HEK293 (cell line): Measurements from ENCODE around the gene MBD6.

Experiments
- CTCF ChIA-PET: fragments of 350-600 bp; formaldehyde crosslinking; extraction: SDS; loops from one replicate; lab custom pipeline; 2021; ENCODE audit warnings: antibody characterized with exemption; lab: Yijun Ruan, JAX
- POLR2A ChIA-PET: fragments of 300-600 bp; formaldehyde crosslinking; extraction: SDS; loops from one replicate; lab custom pipeline; 2020; ENCODE audit warnings: antibody characterized with exemption, inconsistent platforms; lab: Yijun Ruan, JAX
- H3K27ac ChIP-seq: fragments of 200-500 bp; sonication (Bioruptor generic); 2 replicates; pipeline ENCODE4 v1.5.1; 2014; ENCODE audit warnings: low read depth, low read length, control low read depth, inconsistent platforms; ENCODE audit errors: extremely low read depth
- H3K36me3 ChIP-seq, 2 experiments: fragments of 200-500 bp in 1 of 2; sonication (Bioruptor generic) in 1 of 2; 1 replicate in 1 of 2; 2 replicates in 1 of 2; pipeline ENCODE4 v1.5.1; 2014 to 2017; ENCODE audit warnings: inconsistent platforms in 2 of 2, low read length in 2 of 2; ENCODE audit not compliant: control insufficient read depth in 2 of 2, insufficient read depth in 1 of 2
- H3K4me1 ChIP-seq: fragments of 200-500 bp; sonication (Bioruptor generic); 2 replicates; pipeline ENCODE4 v1.5.1; 2014; ENCODE audit warnings: mild to moderate bottlenecking, low read length, inconsistent platforms; ENCODE audit not compliant: control insufficient read depth, insufficient read depth
- H3K4me3 ChIP-seq: 2 replicates; pipeline ENCODE4 v1.5.1; 2011; ENCODE audit warnings: low read depth, mild to moderate bottlenecking, control low read depth, low read length, moderate library complexity
- H3K9me3 ChIP-seq: fragments of 200-500 bp; sonication (Bioruptor generic); 2 replicates; pipeline ENCODE4 v1.5.1; 2014; ENCODE audit warnings: low read depth, low read length, inconsistent platforms; ENCODE audit not compliant: control insufficient read depth, insufficient read depth
- IKZF3 ChIP-seq: fragments of 450-650 bp; IDR thresholded peaks from 2 replicates; pipeline ENCODE4 v1.5.0; 2018; ENCODE audit warnings: missing biosample characterization, mild to moderate bottlenecking, missing genetic modification characterization, moderate library complexity
- SALL2 ChIP-seq: fragments of 450-650 bp; formaldehyde crosslinking; IDR thresholded peaks from 2 replicates; pipeline ENCODE4 v1.5.0; 2017; ENCODE audit warnings: missing biosample characterization, mild to moderate bottlenecking, missing genetic modification characterization, borderline replicate concordance
- SCRT2 ChIP-seq: fragments of 450-650 bp; formaldehyde crosslinking; IDR thresholded peaks from 2 replicates; pipeline ENCODE4 v1.5.1; 2016; ENCODE audit warnings: missing biosample characterization, missing genetic modification characterization
- ZBTB1 ChIP-seq: fragments of 450-650 bp; formaldehyde crosslinking; IDR thresholded peaks from 2 replicates; pipeline ENCODE4 v1.5.1; 2016; ENCODE audit warnings: missing biosample characterization, missing genetic modification characterization
- ZBTB17 ChIP-seq: fragments of 450-650 bp; formaldehyde crosslinking; IDR thresholded peaks from 2 replicates; pipeline ENCODE4 v1.5.1; 2016; ENCODE audit warnings: missing biosample characterization, missing genetic modification characterization
- ZNF146 ChIP-seq: fragments of 450-650 bp; formaldehyde crosslinking; IDR thresholded peaks from 2 replicates; pipeline ENCODE4 v1.5.1; 2016; ENCODE audit warnings: missing biosample characterization, missing genetic modification characterization
- ZNF19 ChIP-seq: fragments of 450-650 bp; formaldehyde crosslinking; IDR thresholded peaks from 2 replicates; pipeline ENCODE4; 2016; ENCODE audit warnings: missing biosample characterization, missing genetic modification characterization, low read depth
- ZNF280C ChIP-seq: fragments of 450-650 bp; formaldehyde crosslinking; IDR thresholded peaks from 2 replicates; pipeline ENCODE4 v1.5.1; 2016; ENCODE audit warnings: missing biosample characterization, missing genetic modification characterization
- ZNF366 ChIP-seq: fragments of 450-650 bp; formaldehyde crosslinking; conservative IDR thresholded peaks from 2 replicates; pipeline ENCODE4 v1.5.1; 2016; ENCODE audit warnings: missing biosample characterization, missing genetic modification characterization
- ZNF394 ChIP-seq: fragments of 450-650 bp; formaldehyde crosslinking; IDR thresholded peaks from 2 replicates; pipeline ENCODE4 v1.5.1; 2016; ENCODE audit warnings: missing biosample characterization, missing genetic modification characterization, mild to moderate bottlenecking, moderate library complexity, borderline replicate concordance
- ZNF404 ChIP-seq: fragments of 450-650 bp; formaldehyde crosslinking; IDR thresholded peaks from 2 replicates; pipeline ENCODE4 v1.5.1; 2017; ENCODE audit warnings: missing biosample characterization, missing genetic modification characterization
- ZNF513 ChIP-seq: fragments of 450-650 bp; IDR thresholded peaks from 2 replicates; pipeline ENCODE4 v1.5.1; 2018; ENCODE audit warnings: missing biosample characterization, missing genetic modification characterization
- ZNF521 ChIP-seq: fragments of 450-650 bp; formaldehyde crosslinking; IDR thresholded peaks from 2 replicates; pipeline ENCODE4 v1.5.1; 2017; ENCODE audit warnings: missing biosample characterization, mild to moderate bottlenecking, missing genetic modification characterization
- ZNF544 ChIP-seq: fragments of 450-650 bp; formaldehyde crosslinking; IDR thresholded peaks from 2 replicates; pipeline ENCODE4 v1.5.0; 2017; ENCODE audit warnings: missing biosample characterization, missing genetic modification characterization
- ZNF548 ChIP-seq: fragments of 450-650 bp; formaldehyde crosslinking; IDR thresholded peaks from 2 replicates; pipeline ENCODE4 v1.5.1; 2016; ENCODE audit warnings: missing biosample characterization, missing genetic modification characterization
- ZNF555 ChIP-seq: fragments of 450-650 bp; formaldehyde crosslinking; conservative IDR thresholded peaks from 2 replicates; pipeline ENCODE4 v1.5.1; 2017; ENCODE audit warnings: missing biosample characterization, mild to moderate bottlenecking, missing genetic modification characterization, inconsistent platforms
- ZNF560 ChIP-seq: fragments of 450-650 bp; formaldehyde crosslinking; IDR thresholded peaks from 2 replicates; pipeline ENCODE4 v1.5.1; 2017; ENCODE audit warnings: missing biosample characterization, missing genetic modification characterization, borderline replicate concordance
- ZNF585B ChIP-seq: fragments of 450-650 bp; formaldehyde crosslinking; IDR thresholded peaks from 2 replicates; pipeline ENCODE4 v1.5.1; 2016; ENCODE audit warnings: missing biosample characterization, missing genetic modification characterization
- ZNF610 ChIP-seq: fragments of 450-650 bp; formaldehyde crosslinking; IDR thresholded peaks from 2 replicates; pipeline ENCODE4 v1.5.1; 2016; ENCODE audit warnings: missing biosample characterization, missing genetic modification characterization, borderline replicate concordance
- ZXDB ChIP-seq: fragments of 450-650 bp; formaldehyde crosslinking; IDR thresholded peaks from 2 replicates; pipeline ENCODE4 v1.5.1; 2016; ENCODE audit warnings: missing biosample characterization, missing genetic modification characterization
- TF ChIP-seq, protein P1 (sequence below): fragments of 450-650 bp; formaldehyde crosslinking; IDR thresholded peaks from 2 replicates; pipeline ENCODE4 v1.5.1; 2016; ENCODE audit warnings: missing biosample characterization, missing genetic modification characterization, low read depth
- TF ChIP-seq, protein P2 (sequence below): fragments of 450-650 bp; formaldehyde crosslinking; IDR thresholded peaks from 2 replicates; pipeline ENCODE4 v1.5.1; 2016; ENCODE audit warnings: missing biosample characterization, missing genetic modification characterization

MBD6 gene

DNA sequence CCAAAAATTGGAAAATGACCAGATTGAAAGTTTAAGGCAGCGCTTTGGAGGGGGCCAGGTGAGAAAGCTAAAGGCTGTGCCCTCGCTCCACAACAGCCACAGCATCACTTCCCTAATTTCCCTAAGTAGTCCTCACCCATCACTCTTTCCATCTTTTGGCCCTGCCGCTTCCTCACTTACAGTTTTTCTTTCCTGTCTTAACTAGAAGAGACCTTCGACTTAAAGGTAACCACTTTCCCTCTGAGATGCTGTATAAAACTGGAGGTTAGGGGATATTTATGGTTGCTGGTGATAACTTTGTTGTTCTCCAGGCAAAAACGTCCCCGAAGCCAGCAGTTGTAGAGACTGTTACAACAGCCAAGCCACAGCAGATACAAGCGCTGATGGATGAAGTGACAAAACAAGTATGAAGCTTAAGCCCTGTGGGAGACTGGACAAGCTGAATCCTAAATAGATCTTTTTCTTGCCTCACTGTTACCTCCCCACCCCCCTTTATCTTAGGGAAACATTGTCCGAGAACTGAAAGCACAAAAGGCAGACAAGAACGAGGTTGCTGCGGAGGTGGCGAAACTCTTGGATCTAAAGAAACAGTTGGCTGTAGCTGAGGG, 6.6 kb upstream of the MBD6 start:
- H3K4me3 ChIP-seq, result no peak overlapping the region
- no peak overlapping the region for H3K27ac ChIP-seq
- peaks cover 43 to 81% of the 10 kb centered on the region in 2 experiments for H3K36me3 ChIP-seq
- peak; percentile 25; the same call in 1 of the 2 replicates for TF ChIP-seq ZNF366 (tag by site-specific recombination)
- no peak for TF ChIP-seq SALL2 (tag by site-specific recombination)
- TF ChIP-seq, all 188 proteins: peak for 1
- CTCF ChIA-PET, result interaction anchor here (0.6 to 1.1 kb wide), 3 partner anchors 56 to 881 kb away, joined by 3 to 8 read pairs (median 5); no protein-coding TSS in a partner anchor
- Histone ChIP-seq H3K9me3 (no peaks in the 10 kb centered on the region), H3K4me1 (0 out of 2 replicates have a peak, but pooled peaks cover 2% of the 10 kb centered on the region)
- POLR2A ChIA-PET, result interaction anchor here (1.5 to 2.4 kb wide), 2 partner anchors 12 to 19 kb away, joined by 3 to 15 read pairs; no protein-coding TSS in a partner anchor

DNA sequence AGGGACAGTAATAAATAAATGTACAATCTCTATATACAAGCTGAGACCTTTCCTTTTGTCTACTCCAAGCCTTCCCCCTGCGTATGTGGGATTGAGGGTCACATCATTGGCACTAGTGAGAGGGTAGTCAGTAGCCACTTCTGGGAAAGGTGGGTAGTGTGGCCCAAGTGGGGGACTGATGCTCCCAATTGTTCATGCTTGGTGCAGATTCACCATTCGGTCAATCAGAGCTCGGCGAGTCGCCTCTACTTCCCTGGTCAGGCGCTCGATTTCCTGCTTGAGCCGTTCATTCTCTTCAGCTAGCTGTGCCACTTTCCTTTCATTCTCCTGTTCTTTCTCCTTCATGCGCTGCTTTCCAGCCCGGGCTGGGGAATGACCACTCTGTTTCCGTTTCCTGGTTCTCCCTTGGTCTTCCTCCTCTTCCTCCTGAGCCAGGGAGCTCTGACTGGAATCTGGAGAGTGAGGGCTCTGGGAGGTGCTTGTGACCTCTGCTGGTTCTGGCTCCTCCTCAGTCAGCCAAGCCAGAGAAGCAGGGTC, 5.9 kb upstream of the MBD6 start:
- CTCF ChIA-PET, result interaction anchor here (0.8 to 1.6 kb wide), 3 partner anchors 56 to 796 kb away, joined by 4 to 8 read pairs (median 5); partner anchors contain the start of gene GLI1
- H3K36me3 ChIP-seq, result peaks cover 40 to 74% of the 10 kb centered on the region in 2 experiments
- no peaks in the 10 kb centered on the region for H3K9me3 ChIP-seq
- peaks cover 8% of the 10 kb centered on the region; the same call in 1 of the 2 replicates for H3K4me1 ChIP-seq
- TF ChIP-seq ZNF544 (tag by site-specific recombination), result no peak
- TF ChIP-seq ZNF280C (tag by site-specific recombination), result no peak
- TF ChIP-seq, protein P1, sequence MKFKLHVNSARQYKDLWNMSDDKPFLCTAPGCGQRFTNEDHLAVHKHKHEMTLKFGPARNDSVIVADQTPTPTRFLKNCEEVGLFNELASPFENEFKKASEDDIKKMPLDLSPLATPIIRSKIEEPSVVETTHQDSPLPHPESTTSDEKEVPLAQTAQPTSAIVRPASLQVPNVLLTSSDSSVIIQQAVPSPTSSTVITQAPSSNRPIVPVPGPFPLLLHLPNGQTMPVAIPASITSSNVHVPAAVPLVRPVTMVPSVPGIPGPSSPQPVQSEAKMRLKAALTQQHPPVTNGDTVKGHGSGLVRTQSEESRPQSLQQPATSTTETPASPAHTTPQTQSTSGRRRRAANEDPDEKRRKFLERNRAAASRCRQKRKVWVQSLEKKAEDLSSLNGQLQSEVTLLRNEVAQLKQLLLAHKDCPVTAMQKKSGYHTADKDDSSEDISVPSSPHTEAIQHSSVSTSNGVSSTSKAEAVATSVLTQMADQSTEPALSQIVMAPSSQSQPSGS, result no peak
- no peak for TF ChIP-seq SCRT2 (tag by site-specific recombination)
- TF ChIP-seq, protein P2, sequence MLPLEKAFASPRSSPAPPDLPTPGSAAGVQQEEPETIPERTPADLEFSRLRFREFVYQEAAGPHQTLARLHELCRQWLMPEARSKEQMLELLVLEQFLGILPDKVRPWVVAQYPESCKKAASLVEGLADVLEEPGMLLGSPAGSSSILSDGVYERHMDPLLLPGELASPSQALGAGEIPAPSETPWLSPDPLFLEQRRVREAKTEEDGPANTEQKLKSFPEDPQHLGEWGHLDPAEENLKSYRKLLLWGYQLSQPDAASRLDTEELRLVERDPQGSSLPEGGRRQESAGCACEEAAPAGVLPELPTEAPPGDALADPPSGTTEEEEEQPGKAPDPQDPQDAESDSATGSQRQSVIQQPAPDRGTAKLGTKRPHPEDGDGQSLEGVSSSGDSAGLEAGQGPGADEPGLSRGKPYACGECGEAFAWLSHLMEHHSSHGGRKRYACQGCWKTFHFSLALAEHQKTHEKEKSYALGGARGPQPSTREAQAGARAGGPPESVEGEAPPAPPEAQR, result no peak
- TF ChIP-seq IKZF3 (tag by site-specific recombination), result 0 out of 2 replicates have a peak, but pooled peaks have one; percentile 4
- no peak for TF ChIP-seq ZNF19 (tag by site-specific recombination)
- TF ChIP-seq ZNF521 (tag by site-specific recombination), result no peak
- no peak for TF ChIP-seq ZNF585B (tag by site-specific recombination)
- TF ChIP-seq ZXDB (tag by site-specific recombination), result no peak
- no peak for TF ChIP-seq ZNF146
- no peak for TF ChIP-seq ZNF548 (tag by site-specific recombination)
- no peak for TF ChIP-seq ZNF560 (tag by site-specific recombination)
- peak; percentile 76 for TF ChIP-seq ZNF513
- no peak for TF ChIP-seq ZNF610 (tag by site-specific recombination)
- TF ChIP-seq ZNF404 (tag by site-specific recombination), result no peak
- TF ChIP-seq ZNF394, result no peak
- no peak for TF ChIP-seq ZBTB1 (tag by site-specific recombination)
- TF ChIP-seq ZBTB17 (tag by site-specific recombination), result peak; percentile 52
- no peak for TF ChIP-seq ZNF555 (tag by site-specific recombination)
- TF ChIP-seq, all 188 proteins: peak for 3
- no peak overlapping the region for H3K4me3 ChIP-seq
- H3K27ac ChIP-seq, result no peak overlapping the region
- POLR2A ChIA-PET, result interaction anchor here (1.4 to 2.4 kb wide), 2 partner anchors 10 to 13 kb away, joined by 4 to 15 read pairs; no protein-coding TSS in a partner anchor
